ENCODE measurements around the gene ST3GAL3.

DNA sequence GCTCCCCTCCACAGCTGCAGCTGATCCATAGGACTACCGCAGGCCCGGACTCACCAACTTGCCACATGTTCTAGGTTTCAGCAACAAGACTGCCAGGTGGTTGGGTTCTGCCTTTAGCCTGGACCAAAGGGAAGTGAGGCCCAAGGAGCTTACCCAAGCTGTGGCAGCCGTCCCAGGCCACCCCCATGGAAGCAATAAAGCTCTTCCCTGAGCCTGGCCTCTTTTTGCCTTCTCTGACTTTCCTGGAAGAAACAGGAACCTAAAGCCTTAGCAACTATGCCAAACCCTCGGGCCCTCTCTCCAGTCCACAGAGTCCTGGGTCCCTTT lies 223.6 kb downstream of the ST3GAL3 start:
- TF ChIP-seq EZH2phosphoT487 (IDR thresholded peaks at IDR 0.05; ENCODE audit: low read depth, severe bottlenecking, unreplicated experiment) = no peak
- TF ChIP-seq, protein P1, sequence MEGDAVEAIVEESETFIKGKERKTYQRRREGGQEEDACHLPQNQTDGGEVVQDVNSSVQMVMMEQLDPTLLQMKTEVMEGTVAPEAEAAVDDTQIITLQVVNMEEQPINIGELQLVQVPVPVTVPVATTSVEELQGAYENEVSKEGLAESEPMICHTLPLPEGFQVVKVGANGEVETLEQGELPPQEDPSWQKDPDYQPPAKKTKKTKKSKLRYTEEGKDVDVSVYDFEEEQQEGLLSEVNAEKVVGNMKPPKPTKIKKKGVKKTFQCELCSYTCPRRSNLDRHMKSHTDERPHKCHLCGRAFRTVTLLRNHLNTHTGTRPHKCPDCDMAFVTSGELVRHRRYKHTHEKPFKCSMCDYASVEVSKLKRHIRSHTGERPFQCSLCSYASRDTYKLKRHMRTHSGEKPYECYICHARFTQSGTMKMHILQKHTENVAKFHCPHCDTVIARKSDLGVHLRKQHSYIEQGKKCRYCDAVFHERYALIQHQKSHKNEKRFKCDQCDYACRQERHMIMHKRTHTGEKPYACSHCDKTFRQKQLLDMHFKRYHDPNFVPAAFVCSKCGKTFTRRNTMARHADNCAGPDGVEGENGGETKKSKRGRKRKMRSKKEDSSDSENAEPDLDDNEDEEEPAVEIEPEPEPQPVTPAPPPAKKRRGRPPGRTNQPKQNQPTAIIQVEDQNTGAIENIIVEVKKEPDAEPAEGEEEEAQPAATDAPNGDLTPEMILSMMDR (IDR thresholded peaks at IDR 0.05; ENCODE audit: poor library complexity) = no peak
- no peak for TF ChIP-seq EZH2 (IDR thresholded peaks at IDR 0.05; ENCODE audit: borderline replicate concordance)

Data from hepatocyte (in vitro differentiated cells).